Posterior vena cava (tissue), 2 donors: ENCODE results near the gene SMG6. TPM values are rescaled to one million over a fixed set of nuclear protein-coding genes. Genes with fewer than 3 reads are reported as not detected.
"Not testable (repeated sequence)": the region's sequence is repeated elsewhere in the genome, so short reads cannot be mapped to it uniquely, and the experiment has no call there.

ENCODE experiments used
- DNase-seq: peaks from one replicate; pipeline ENCODE4 v3.0.0-alpha.2; 2020; ENCODE audit warnings: low spot score
- intact Hi-C, 2 donors: fragments of 100-400 bp; cut with DNase I; formaldehyde crosslinking; loops; one replicate each; pipeline versions ENCODE4 v1.14.1 to v1.14.2; 2022 to 2023
- long read RNA-seq, 2 donors: library from polyadenylated mRNA; unstranded; transcript quantifications; one replicate each; pipeline ENCODE4 v2.0.0, GENCODE V29; 2020 to 2021
- total RNA-seq, 2 donors: library from RNA; stranded (reverse); fragmentation: NEBNext Ultra II Directional; extraction: Animal tissue kit (Norgen Biotek cat#: 25700); gene quantifications; one replicate each; pipeline ENCODE4 v1.2.1, GENCODE V29; 2021
- donor health status: DM: yes; HTN: yes; CAD: no.
- donor health status: DM: yes; HTN: yes; CAD: no.

SMG6 gene
- total RNA-seq: 10 to 100 TPM; 36.2 to 43.8 TPM
- long read RNA-seq, donor 1, transcript SMG6-215 (1 exons, 2,419 nt): major isoform, 6 of 18 reads
- long read RNA-seq, donor 1, partial matches to known transcripts: 4 of 18 reads
- long read RNA-seq, donor 1, other reads (novel, unspliced or antisense): 8 of 18 reads
- long read RNA-seq, donor 2, transcript SMG6-215 (1 exons, 2,419 nt): major isoform, 8 of 24 reads
- long read RNA-seq, donor 2, partial matches to known transcripts: 8 of 24 reads
- long read RNA-seq, donor 2, other reads (novel, unspliced or antisense): 8 of 24 reads

- intact Hi-C loops: no loop called here
- DNase-seq: peak; percentile 98
Observed at GRCh38 chr17:2303204-2304188, at the start of gene SMG6, which contains the start of gene SRR. SMG6 (minus strand) TSS chr17:2303785; CDS start chr17:2303720, 65 bp downstream. SRR (plus strand) TSS chr17:2303950; CDS start chr17:2315561, 11,611 bp downstream.

GRCh38 chr17:2351269-2351668 is 47.7 kb upstream of the SMG6 start:
- intact Hi-C loops: no loop called here

GRCh38 chr17:2347805-2348685 is 44.5 kb upstream of the SMG6 start:
- intact Hi-C loops: no loop called here
- DNase-seq: no peak

More at GRCh38 chr17:2351269-2351668, 47.7 kb upstream of the SMG6 start:
- DNase-seq: peak; percentile 67

- DNase-seq: no peak
- intact Hi-C loops: no loop called here
Observed at GRCh38 chr17:2346475-2346874, 42.9 kb upstream of the SMG6 start.

GRCh38 chr17:2344528-2344927 is 40.9 kb upstream of the SMG6 start:
- no peak for DNase-seq
- intact Hi-C loops: no loop called here

- DNase-seq: no peak
- intact Hi-C loops: no loop called here
Observed at GRCh38 chr17:2343421-2343820, 39.8 kb upstream of the SMG6 start.

- intact Hi-C loops: no loop called here
- DNase-seq: no peak
Observed at GRCh38 chr17:2338315-2338657, 34.7 kb upstream of the SMG6 start.

GRCh38 chr17:2337544-2338314 is 34.1 kb upstream of the SMG6 start:
- intact Hi-C loops: no loop called here
- peak; percentile 86 for DNase-seq

- peak; percentile 88 for DNase-seq
- intact Hi-C loops: no loop called here
Observed at GRCh38 chr17:2336852-2337543, 33.4 kb upstream of the SMG6 start, which contains the start of gene SGSM2. SGSM2 (plus strand) TSS chr17:2337501; CDS start chr17:2337689, 188 bp downstream.

- DNase-seq: peak; percentile 98
- intact Hi-C loops: no loop called here
Observed at GRCh38 chr17:2336215-2336851, 32.7 kb upstream of the SMG6 start, which contains the start of gene TSR1. TSR1 (minus strand) TSS chr17:2336457; CDS start chr17:2336427, 30 bp downstream.

- no peak for DNase-seq
- intact Hi-C loops: no loop called here
Observed at GRCh38 chr17:2335726-2336214, 32.2 kb upstream of the SMG6 start.

GRCh38 chr17:2331303-2331702 is 27.7 kb upstream of the SMG6 start:
- intact Hi-C loops: no loop called here
- DNase-seq: no peak

GRCh38 chr17:2323629-2324314 is 20.2 kb upstream of the SMG6 start:
- intact Hi-C loops: loop anchor here in 1 of 2 donors (5.0 kb wide), 1 partner anchor 1509 kb away; no protein-coding TSS in a partner anchor
- DNase-seq: no peak

- intact Hi-C loops: loop anchor here in 1 of 2 donors (5.0 kb wide), 1 partner anchor 1511 kb away; no protein-coding TSS in a partner anchor
- no peak for DNase-seq
Observed at GRCh38 chr17:2321399-2321798, 17.8 kb upstream of the SMG6 start.

- no peak for DNase-seq
- intact Hi-C loops: no loop called here
Observed at GRCh38 chr17:2319051-2319450, 15.5 kb upstream of the SMG6 start.

GRCh38 chr17:2317796-2318195 is 14.2 kb upstream of the SMG6 start:
- intact Hi-C loops: no loop called here

GRCh38 chr17:2316916-2317205 is 13.3 kb upstream of the SMG6 start:
- intact Hi-C loops, DNase-seq: not testable (repeated sequence)

More at GRCh38 chr17:2317796-2318195, 14.2 kb upstream of the SMG6 start:
- no peak for DNase-seq
